ENCODE results near the gene TRAPPC8.

The TRAPPC8 gene

GRCh38 chr18:31783059-31783458 is 159.9 kb downstream of the TRAPPC8 start:
- no peak for DNase-seq

Data from cortex of kidney (tissue), 1 donor.